Esophagus muscularis mucosa (tissue), 3 donors: ENCODE data around the gene KRT13.

Source experiments
- CTCF ChIP-seq, 3 experiments: fragments of 200-600 bp in 2 of 3; fragments of 450-650 bp in 1 of 3; sonication (generic) in 2 of 3; IDR thresholded peaks; one replicate each; pipeline ENCODE4 v1.5.1; 2017 to 2019; ENCODE audit warnings: antibody characterized with exemption in 3 of 3, mild to moderate bottlenecking in 2 of 3, moderate library complexity in 1 of 3
- POLR2A ChIP-seq: fragments of 450-650 bp; IDR thresholded peaks from one replicate; pipeline ENCODE4 v1.6.1; 2017; ENCODE audit warnings: antibody characterized with exemption, moderate library complexity, mild to moderate bottlenecking, low read depth
- POLR2AphosphoS5 ChIP-seq, 2 donors: sonication (generic); formaldehyde crosslinking; IDR thresholded peaks; one replicate each; pipeline ENCODE4 v1.6.1; 2017; ENCODE audit warnings: antibody characterized with exemption in 2 of 2

- TF ChIP-seq POLR2A = no peak
- no peak for TF ChIP-seq CTCF (IDR thresholded peaks at IDR 0.05)
- no peak for TF ChIP-seq POLR2AphosphoS5 (IDR thresholded peaks at IDR 0.05)
Measured at GRCh38 chr17:41551365-41551764, 46.0 kb upstream of the KRT13 start.
